Heart left ventricle (tissue), 16 donors: ENCODE measurements around the gene ARHGAP18. TPM values are rescaled to one million over a fixed set of nuclear protein-coding genes. Genes with fewer than 3 reads are reported as not detected.

Experiments
- ATAC-seq, 4 donors: fragments of 200-7000 bp; cut with Tn5 transposase; one replicate each; pipeline ENCODE4 v1.9.1; 2020 to 2022; ENCODE audit warnings: moderate library complexity in 4 of 4, mild to moderate bottlenecking in 3 of 4, moderate number of reproducible peaks in 1 of 4
- DNase-seq, 5 donors: peaks; one replicate each; pipeline ENCODE4 v3.0.0-alpha.2; 2020
- H3K27ac ChIP-seq, 12 donors: fragments of 200-600 bp; sonication (generic) in 4 of 12; one replicate each; pipeline versions ENCODE4 v1.5.0 to v1.8.0; 2016 to 2022; ENCODE audit warnings: mild to moderate bottlenecking in 2 of 12
- H3K27me3 ChIP-seq, 9 donors: fragments of 200-600 bp; sonication (generic) in 2 of 9; one replicate each; pipeline versions ENCODE4 v1.5.1 to v1.8.0; 2016 to 2022; ENCODE audit warnings: mild to moderate bottlenecking in 3 of 9
- H3K36me3 ChIP-seq, 9 donors: fragments of 200-600 bp; sonication (generic) in 2 of 9; one replicate each; pipeline versions ENCODE4 v1.5.0 to v1.8.0; 2018 to 2022; ENCODE audit warnings: mild to moderate bottlenecking in 2 of 9
- H3K4me1 ChIP-seq, 12 donors: fragments of 200-600 bp; sonication (generic) in 4 of 12; one replicate each; pipeline versions ENCODE4 v1.5.0 to v1.8.0; 2016 to 2022; ENCODE audit warnings: mild to moderate bottlenecking in 3 of 12
- H3K4me3 ChIP-seq, 12 donors: fragments of 200-600 bp; sonication (generic) in 4 of 12; one replicate each; pipeline versions ENCODE4 v1.5.0 to v1.8.0; 2017 to 2022; ENCODE audit warnings: mild to moderate bottlenecking in 9 of 12, moderate library complexity in 4 of 12
- H3K9me3 ChIP-seq, 12 donors: fragments of 200-600 bp; sonication (generic) in 4 of 12; one replicate each; pipeline versions ENCODE4 v1.5.0 to v1.8.0; 2016 to 2022; ENCODE audit warnings: mild to moderate bottlenecking in 1 of 12
- CTCF ChIP-seq, 12 donors: fragments of 200-600 bp; sonication (generic) in 4 of 12; IDR thresholded peaks; one replicate each; pipeline versions ENCODE4 v1.5.0 to v1.8.0; 2018 to 2022; ENCODE audit warnings: antibody characterized with exemption in 12 of 12, mild to moderate bottlenecking in 5 of 12
- POLR2A ChIP-seq, 2 donors: fragments of 450-650 bp; IDR thresholded peaks; one replicate each; pipeline ENCODE4 v1.6.1; 2017; ENCODE audit warnings: antibody characterized with exemption in 2 of 2, mild to moderate bottlenecking in 2 of 2, moderate library complexity in 2 of 2
- whole genome bisulfite sequencing, 4 donors: extraction: QIAGEN DNeasy Blood & Tissue Kit in 2 of 4; methylation state at CpG; one replicate each; pipeline versions ENCODE4 v1.1.5 to v1.1.7; 2013 to 2018; 5-methylcytosine and 5-hydroxymethylcytosine counted together
- intact Hi-C, 10 donors: fragments of 100-400 bp; cut with DNase I; formaldehyde crosslinking; loops; one replicate each; pipeline versions ENCODE4 v1.11.1 to v1.14.2; 2022
- polyA plus RNA-seq, 2 donors: library from polyadenylated mRNA; stranded (reverse); fragments of 200-250 nt; gene quantifications; one replicate each; pipeline ENCODE4 v1.2.3, GENCODE V29; 2013
- total RNA-seq, 9 donors: library from RNA; depleted of rRNA in 2 of 9; stranded (reverse); fragments of >200 nt in 2 of 9; fragmentation: NEBNext Ultra II Directional in 3 of 9; extraction: Animal tissue kit (Norgen Biotek cat#: 25700) in 3 of 9; gene quantifications; one replicate each; pipeline versions ENCODE4 v1.1.0 to v1.2.4, GENCODE V29; 2016 to 2023
- donor health status: ischemic (EF 13 %, LVEDD 7.1; RV severe dilation, severe dysfunction).
- donor health status: healthy with polysubstance abuse.
- donor health status: DM: no; HTN: yes; CAD: no.
- donor health status: DM: no; HTN: no; CAD: no.
- donor health status: ischemic (EF 25% LVEDD 6.9; RV normal size, moderate dysfunction).
- donor health status: ischemic (EF 25% LVEDD 5.7; RV mildly dilated, moderate dysfunction).
- donor health status: healthy.
- donor health status: DM: yes; HTN: yes; CAD: no.
- donor health status: ischemic (EF 35%, LVEDD 5.7; RV mildly dilated, moderate dysfunction).
- donor health status: nonischemic (EF 11% LVEDD 7.7; RV severe dilation, severe dysfunction).
- donor health status: DM: yes; HTN: yes; CAD: no.
- donor health status: PGD.
- donor health status: ischemic (EF 29% LVEDD 5.4; RV normal size, mild dysfunction).
- donor health status: nonischemic (EF 23%, LVEDD 6.1; RV moderate dilation, normal function).

ARHGAP18 gene
- total and polyA plus RNA-seq, 11 donors = 1.6 to 26.4 (median 3.9) TPM

GRCh38 chr6:129590408-129591022 lies 119.5 kb downstream of the ARHGAP18 start:
- intact Hi-C loops = loop anchor here in 6 of 10 donors (10.0 kb wide), 4 partner anchors 344 to 1284 kb away; no protein-coding TSS in a partner anchor
- H3K36me3 ChIP-seq = peaks cover 0 to 36% (median 5%) of the 10 kb centered on the region in 9 donors
- no peak overlapping the region for H3K4me3 ChIP-seq
- ATAC-seq (no peak), DNase-seq (no peak)
- H3K27ac ChIP-seq = no peak overlapping the region
- no peaks in the 10 kb centered on the region for H3K4me1 ChIP-seq
- no peaks in the 10 kb centered on the region for H3K27me3 ChIP-seq
- H3K9me3 ChIP-seq = no peaks in the 10 kb centered on the region
- WGBS, 4 donors = 91 to 96% (median 95%) methylated on average over 4 of the region's 4 CpGs
- TF ChIP-seq POLR2A (IDR thresholded peaks at IDR 0.05) (no peak), CTCF (IDR thresholded peaks at IDR 0.05) (no peak)

- H3K9me3 ChIP-seq = no peaks in the 10 kb centered on the region
- no peak for ATAC-seq
- WGBS, 4 donors = 96 to 100% (median 98%) methylated on average over 2 of the region's 2 CpGs
- H3K4me3 ChIP-seq = no peak overlapping the region
- H3K27me3 ChIP-seq = no peaks in the 10 kb centered on the region
- H3K4me1 ChIP-seq = no peaks in the 10 kb centered on the region
- H3K36me3 ChIP-seq = peaks cover 0 to 28% (median 2%) of the 10 kb centered on the region in 9 donors
- intact Hi-C loops = no loop called here
- no peak overlapping the region for H3K27ac ChIP-seq
- no peak for DNase-seq
- TF ChIP-seq CTCF (IDR thresholded peaks at IDR 0.05) (no peak), POLR2A (IDR thresholded peaks at IDR 0.05) (no peak)
Observed at GRCh38 chr6:129586815-129587214, 123.2 kb downstream of the ARHGAP18 start.

GRCh38 chr6:129583866-129584265 lies 126.1 kb downstream of the ARHGAP18 start:
- WGBS, 4 donors = 76 to 85% (median 78%) methylated on average over 7 of the region's 7 CpGs
- peaks cover 0 to 34% (median 5%) of the 10 kb centered on the region in 9 donors for H3K36me3 ChIP-seq
- no peak for ATAC-seq
- H3K27me3 ChIP-seq = no peaks in the 10 kb centered on the region
- intact Hi-C loops = no loop called here
- no peak for TF ChIP-seq POLR2A (IDR thresholded peaks at IDR 0.05)
- TF ChIP-seq CTCF (IDR thresholded peaks at IDR 0.05) = no peak
- H3K27ac ChIP-seq = no peak overlapping the region
- no peak for DNase-seq
- H3K4me3 ChIP-seq = no peak overlapping the region
- no peaks in the 10 kb centered on the region for H3K4me1 ChIP-seq
- H3K9me3 ChIP-seq = no peaks in the 10 kb centered on the region

GRCh38 chr6:129578315-129578714 lies 131.7 kb downstream of the ARHGAP18 start:
- intact Hi-C loops = loop anchor here in 4 of 10 donors (5.0 to 10.0 kb wide), 3 partner anchors 76 to 1844 kb away; no protein-coding TSS in a partner anchor
- no peak for DNase-seq
- no peak overlapping the region for H3K4me3 ChIP-seq
- no peaks in the 10 kb centered on the region for H3K9me3 ChIP-seq
- no peak for ATAC-seq
- no peak overlapping the region for H3K27ac ChIP-seq
- WGBS, 4 donors = 89 to 92% (median 90%) methylated on average over 1 of the region's 1 CpG
- peaks cover 0 to 43% (median 5%) of the 10 kb centered on the region in 9 donors for H3K36me3 ChIP-seq
- H3K27me3 ChIP-seq = no peaks in the 10 kb centered on the region
- H3K4me1 ChIP-seq = peaks cover 0 to 8% (median 0%) of the 10 kb centered on the region in 12 donors
- TF ChIP-seq POLR2A (IDR thresholded peaks at IDR 0.05) = no peak
- TF ChIP-seq CTCF (IDR thresholded peaks at IDR 0.05) = no peak
